Esophagus squamous epithelium (tissue), 4 donors: Measurements from ENCODE around the gene PDCD6IP.

Source experiments
- POLR2A ChIP-seq, 4 donors: fragments of 450-650 bp; IDR thresholded peaks; one replicate each; pipeline ENCODE4 v1.6.1; 2017; ENCODE audit warnings: antibody characterized with exemption in 4 of 4, mild to moderate bottlenecking in 4 of 4, moderate library complexity in 3 of 4
- TF ChIP-seq, protein P1 (sequence below), 6 experiments: fragments of 450-650 bp in 4 of 6; fragments of 200-600 bp in 2 of 6; sonication (generic) in 2 of 6; IDR thresholded peaks; one replicate each; pipeline ENCODE4 v1.5.1; 2016 to 2019; ENCODE audit warnings: antibody characterized with exemption in 6 of 6, mild to moderate bottlenecking in 4 of 6, moderate library complexity in 4 of 6

DNA sequence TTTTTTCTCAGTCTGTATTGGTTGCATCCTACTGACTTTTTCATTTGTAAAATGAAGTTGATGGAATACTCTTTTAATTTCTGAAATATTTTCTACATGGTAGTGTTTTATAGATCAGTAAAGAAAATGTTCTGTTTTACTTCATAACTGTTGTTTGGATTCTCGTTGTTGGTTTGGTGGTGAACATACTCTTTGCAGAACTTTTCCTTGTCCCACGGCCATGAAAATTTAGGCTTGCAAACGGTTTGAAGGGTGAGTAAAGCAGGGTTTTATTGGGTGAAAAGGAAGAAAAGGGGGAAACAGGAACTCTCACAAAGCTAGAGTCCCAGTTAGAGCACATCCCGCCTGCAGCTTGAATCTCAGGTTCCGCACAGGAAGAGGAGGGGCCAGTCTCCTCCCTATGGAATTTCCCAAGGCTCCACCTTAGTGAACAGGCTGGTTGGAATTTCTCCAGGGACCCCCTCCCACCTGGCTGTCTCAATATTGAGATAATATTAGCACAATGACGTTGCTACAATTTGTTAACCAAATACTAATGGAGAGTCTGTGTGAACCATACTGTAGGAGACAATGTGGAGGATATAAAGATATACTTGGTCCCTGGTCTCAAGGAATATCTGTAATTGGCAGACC lies 5.6 kb downstream of the PDCD6IP start:
- TF ChIP-seq POLR2A (IDR thresholded peaks at IDR 0.05) = no peak
- TF ChIP-seq, protein P1, sequence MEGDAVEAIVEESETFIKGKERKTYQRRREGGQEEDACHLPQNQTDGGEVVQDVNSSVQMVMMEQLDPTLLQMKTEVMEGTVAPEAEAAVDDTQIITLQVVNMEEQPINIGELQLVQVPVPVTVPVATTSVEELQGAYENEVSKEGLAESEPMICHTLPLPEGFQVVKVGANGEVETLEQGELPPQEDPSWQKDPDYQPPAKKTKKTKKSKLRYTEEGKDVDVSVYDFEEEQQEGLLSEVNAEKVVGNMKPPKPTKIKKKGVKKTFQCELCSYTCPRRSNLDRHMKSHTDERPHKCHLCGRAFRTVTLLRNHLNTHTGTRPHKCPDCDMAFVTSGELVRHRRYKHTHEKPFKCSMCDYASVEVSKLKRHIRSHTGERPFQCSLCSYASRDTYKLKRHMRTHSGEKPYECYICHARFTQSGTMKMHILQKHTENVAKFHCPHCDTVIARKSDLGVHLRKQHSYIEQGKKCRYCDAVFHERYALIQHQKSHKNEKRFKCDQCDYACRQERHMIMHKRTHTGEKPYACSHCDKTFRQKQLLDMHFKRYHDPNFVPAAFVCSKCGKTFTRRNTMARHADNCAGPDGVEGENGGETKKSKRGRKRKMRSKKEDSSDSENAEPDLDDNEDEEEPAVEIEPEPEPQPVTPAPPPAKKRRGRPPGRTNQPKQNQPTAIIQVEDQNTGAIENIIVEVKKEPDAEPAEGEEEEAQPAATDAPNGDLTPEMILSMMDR (IDR thresholded peaks at IDR 0.05) = no peak
